ENCODE measurements around the gene KRTAP5-4. TPM values are rescaled to one million over a fixed set of nuclear protein-coding genes. Genes with fewer than 3 reads are reported as not detected.
"Not testable (repeated sequence)": the region's sequence is repeated elsewhere in the genome, so short reads cannot be mapped to it uniquely, and the experiment has no call there.

KRTAP5-4 gene
- total RNA-seq, 1 experiment from 2014 or later = not detected

DNA sequence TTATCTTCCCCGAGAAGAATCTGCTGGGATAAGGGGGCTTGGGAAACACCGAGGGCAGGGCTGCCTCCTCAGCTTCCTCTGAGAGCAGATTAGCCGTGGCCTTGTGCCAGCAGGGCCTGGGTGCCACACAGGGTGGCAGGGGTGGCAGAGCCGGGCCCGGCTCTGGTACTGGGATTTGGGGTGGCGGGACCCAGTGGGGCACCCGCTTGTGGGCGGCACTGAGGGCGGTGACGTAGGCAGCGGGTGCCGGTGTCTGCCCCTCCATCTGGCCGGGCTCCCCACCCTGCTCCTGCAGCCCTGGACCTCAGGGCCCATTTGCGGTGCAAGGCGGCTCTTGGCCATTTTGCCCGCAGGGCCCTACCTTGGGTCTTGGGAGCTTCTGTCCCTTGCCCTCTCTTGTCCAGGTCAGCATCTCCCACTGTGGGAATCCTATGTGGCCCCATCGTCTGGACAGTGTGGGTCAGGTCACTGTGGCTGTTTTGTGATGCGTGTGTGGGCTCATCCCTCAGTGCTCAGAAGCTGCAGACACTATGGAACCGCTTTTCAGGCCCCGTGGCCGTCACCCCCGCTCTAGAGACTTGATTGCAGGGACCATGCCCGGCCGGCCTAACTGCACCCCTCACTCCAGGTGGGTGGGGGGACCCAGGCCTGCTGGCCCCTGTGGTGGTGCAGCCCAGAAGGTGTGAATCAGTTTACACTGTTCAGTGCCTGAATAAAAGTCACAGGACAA lies 45.3 kb upstream of the KRTAP5-4 start:
- no peak overlapping the region for H3K4me3 ChIP-seq (ENCODE audit: low read depth, low read length, poor library complexity, severe bottlenecking)
- H3K9me3 ChIP-seq (ENCODE audit: low read depth, low read length, poor library complexity, severe bottlenecking) = no peaks in the 10 kb centered on the region
- H3K27ac ChIP-seq (ENCODE audit: low read depth, low read length, poor library complexity, severe bottlenecking) = no peak overlapping the region
- H3K36me3 ChIP-seq (ENCODE audit: insufficient read depth, low read length, poor library complexity, severe bottlenecking) = no peaks in the 10 kb centered on the region
- POLR2A ChIA-PET (ENCODE audit: low non-redundant PET) = no interaction called here
- TF ChIP-seq EZH2 (IDR thresholded peaks at IDR 0.05; ENCODE audit: borderline replicate concordance, low read depth, low read length, poor library complexity, severe bottlenecking) = no peak
- TF ChIP-seq, protein P1, sequence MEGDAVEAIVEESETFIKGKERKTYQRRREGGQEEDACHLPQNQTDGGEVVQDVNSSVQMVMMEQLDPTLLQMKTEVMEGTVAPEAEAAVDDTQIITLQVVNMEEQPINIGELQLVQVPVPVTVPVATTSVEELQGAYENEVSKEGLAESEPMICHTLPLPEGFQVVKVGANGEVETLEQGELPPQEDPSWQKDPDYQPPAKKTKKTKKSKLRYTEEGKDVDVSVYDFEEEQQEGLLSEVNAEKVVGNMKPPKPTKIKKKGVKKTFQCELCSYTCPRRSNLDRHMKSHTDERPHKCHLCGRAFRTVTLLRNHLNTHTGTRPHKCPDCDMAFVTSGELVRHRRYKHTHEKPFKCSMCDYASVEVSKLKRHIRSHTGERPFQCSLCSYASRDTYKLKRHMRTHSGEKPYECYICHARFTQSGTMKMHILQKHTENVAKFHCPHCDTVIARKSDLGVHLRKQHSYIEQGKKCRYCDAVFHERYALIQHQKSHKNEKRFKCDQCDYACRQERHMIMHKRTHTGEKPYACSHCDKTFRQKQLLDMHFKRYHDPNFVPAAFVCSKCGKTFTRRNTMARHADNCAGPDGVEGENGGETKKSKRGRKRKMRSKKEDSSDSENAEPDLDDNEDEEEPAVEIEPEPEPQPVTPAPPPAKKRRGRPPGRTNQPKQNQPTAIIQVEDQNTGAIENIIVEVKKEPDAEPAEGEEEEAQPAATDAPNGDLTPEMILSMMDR (conservative IDR thresholded peaks at IDR 0.05; ENCODE audit: low read depth, low read length) = no peak
- no TSS peak for BruUV-seq (replicated peaks)
- no peaks in the 10 kb centered on the region for H3K4me1 ChIP-seq (ENCODE audit: insufficient read depth, low read length, poor library complexity, severe bottlenecking)
- intact Hi-C loops (cut with micrococcal nuclease; ENCODE audit: unreplicated experiment) = no loop called here
- H3K27me3 ChIP-seq (replicated peaks; ENCODE audit: insufficient read depth, low read depth, low read length, poor library complexity) = peaks cover 35% of the 10 kb centered on the region
- no peak for DNase-seq (ENCODE audit: low spot score)
- CTCF ChIA-PET = no interaction called here

DNA sequence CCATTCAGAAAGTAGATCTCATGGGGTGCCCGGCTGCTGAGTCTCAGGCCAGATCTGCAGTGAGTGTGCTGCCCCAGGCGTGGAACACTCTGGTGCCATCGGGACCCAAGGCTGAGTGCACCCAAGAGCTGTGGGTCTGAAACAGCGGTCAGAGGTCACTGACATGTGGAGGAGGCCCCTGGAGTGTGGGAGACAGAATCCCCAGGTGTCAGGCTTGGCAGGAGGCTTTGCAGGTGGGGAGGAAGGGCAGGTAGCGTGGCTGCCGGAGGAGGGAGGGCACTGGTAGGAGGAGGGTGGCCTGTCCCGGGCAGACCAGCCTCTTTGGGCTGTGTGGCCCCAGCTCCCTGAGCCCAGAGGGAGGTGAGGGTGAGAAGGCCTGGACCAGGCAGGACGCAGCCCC lies 43.4 kb upstream of the KRTAP5-4 start:
- Histone ChIP-seq H3K9me3 (ENCODE audit: low read depth, low read length, poor library complexity, severe bottlenecking) (no peaks in the 10 kb centered on the region), H3K4me3 (ENCODE audit: low read depth, low read length, poor library complexity, severe bottlenecking) (no peak overlapping the region), H3K4me1 (ENCODE audit: insufficient read depth, low read length, poor library complexity, severe bottlenecking) (no peaks in the 10 kb centered on the region), H3K36me3 (ENCODE audit: insufficient read depth, low read length, poor library complexity, severe bottlenecking) (no peaks in the 10 kb centered on the region), H3K27ac (ENCODE audit: low read depth, low read length, poor library complexity, severe bottlenecking) (no peak overlapping the region), H3K27me3 (replicated peaks; ENCODE audit: insufficient read depth, low read depth, low read length, poor library complexity) (peaks cover 26% of the 10 kb centered on the region)
- ChIA-PET POLR2A (ENCODE audit: low non-redundant PET) (no interaction called here), CTCF (no interaction called here)
- TF ChIP-seq, protein P1 (conservative IDR thresholded peaks at IDR 0.05; ENCODE audit: low read depth, low read length) = no peak
- no peak for TF ChIP-seq EZH2 (IDR thresholded peaks at IDR 0.05; ENCODE audit: borderline replicate concordance, low read depth, low read length, poor library complexity, severe bottlenecking)
- DNase-seq (ENCODE audit: low spot score) = no peak
- BruUV-seq (replicated peaks) = no TSS peak
- intact Hi-C loops (cut with micrococcal nuclease; ENCODE audit: unreplicated experiment) = no loop called here

DNA sequence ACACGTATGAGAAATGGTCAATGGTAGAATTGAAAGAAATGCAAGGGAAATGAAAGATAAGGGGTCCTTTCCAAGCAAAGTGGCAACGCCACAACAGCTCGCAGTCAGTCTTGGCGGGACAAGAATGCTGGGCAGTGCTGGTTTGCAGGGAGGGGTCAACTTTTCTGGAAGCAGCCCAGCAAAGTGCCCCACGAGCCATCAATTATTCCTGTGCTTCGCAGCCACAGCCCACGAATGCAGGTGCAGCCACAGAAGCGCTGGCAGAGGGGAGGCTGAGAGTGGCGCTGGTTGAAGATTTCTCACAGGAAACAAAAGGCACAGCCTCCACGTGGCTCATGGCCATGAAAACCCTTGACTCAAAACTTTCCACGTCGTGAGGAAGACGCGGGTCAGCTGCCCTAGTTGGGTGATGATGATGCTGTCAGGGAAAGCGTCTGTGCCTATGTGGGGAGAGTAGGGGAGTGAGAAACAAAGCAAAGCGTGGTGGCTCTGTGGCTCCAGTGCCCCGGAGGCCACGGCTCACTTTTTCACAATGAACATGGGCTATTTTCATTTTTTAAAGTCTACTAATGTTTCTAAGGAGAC lies 40.9 kb upstream of the KRTAP5-4 start:
- intact Hi-C loops (cut with micrococcal nuclease; ENCODE audit: unreplicated experiment); POLR2A ChIA-PET (ENCODE audit: low non-redundant PET); H3K4me3 ChIP-seq (ENCODE audit: low read depth, low read length, poor library complexity, severe bottlenecking); H3K36me3 ChIP-seq (ENCODE audit: insufficient read depth, low read length, poor library complexity, severe bottlenecking); DNase-seq (ENCODE audit: low spot score); H3K4me1 ChIP-seq (ENCODE audit: insufficient read depth, low read length, poor library complexity, severe bottlenecking); BruUV-seq (replicated peaks); H3K9me3 ChIP-seq (ENCODE audit: low read depth, low read length, poor library complexity, severe bottlenecking); H3K27ac ChIP-seq (ENCODE audit: low read depth, low read length, poor library complexity, severe bottlenecking); CTCF ChIA-PET: not testable (repeated sequence)
- peaks cover 10% of the 10 kb centered on the region for H3K27me3 ChIP-seq (replicated peaks; ENCODE audit: insufficient read depth, low read depth, low read length, poor library complexity)

DNA sequence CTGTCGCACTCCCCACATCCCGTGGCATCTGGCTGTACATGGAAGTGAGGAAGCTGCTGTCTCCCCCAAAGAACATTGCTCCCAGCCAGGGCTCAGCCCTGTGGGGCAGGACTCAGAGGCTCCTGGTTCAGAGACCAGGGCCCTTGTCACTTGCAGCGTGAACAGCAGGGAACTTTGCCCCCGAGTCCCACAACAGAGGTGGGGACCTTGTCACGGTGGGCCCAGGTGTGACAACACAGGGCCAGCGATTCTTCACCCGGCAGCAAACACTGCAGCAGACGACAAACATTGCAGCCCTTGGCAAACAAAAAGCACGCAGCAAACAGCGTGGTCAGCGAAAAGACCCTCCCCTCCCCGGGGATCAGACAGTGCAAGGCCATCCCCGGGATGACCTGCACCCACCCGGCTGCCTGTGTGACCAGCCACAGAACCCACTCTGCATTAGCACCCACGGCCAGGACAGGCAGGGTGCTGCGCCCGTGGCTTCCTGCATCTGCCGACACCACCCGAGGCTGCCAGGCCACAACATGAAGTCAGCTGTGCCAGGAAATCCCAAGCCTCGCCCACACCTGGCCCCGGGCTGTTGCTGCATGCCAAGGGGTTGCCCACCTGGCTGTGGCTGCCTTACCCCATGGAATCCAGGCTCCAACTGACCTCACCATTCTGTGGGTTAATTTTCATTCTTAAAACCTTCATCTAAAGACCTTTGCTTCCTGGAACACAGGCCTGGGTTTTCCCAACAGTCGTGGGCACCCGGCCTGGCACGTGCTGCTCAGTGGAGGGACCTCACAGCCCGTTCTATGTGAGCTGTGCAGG lies 39.7 kb upstream of the KRTAP5-4 start:
- H3K4me1 ChIP-seq (ENCODE audit: insufficient read depth, low read length, poor library complexity, severe bottlenecking); H3K36me3 ChIP-seq (ENCODE audit: insufficient read depth, low read length, poor library complexity, severe bottlenecking); intact Hi-C loops (cut with micrococcal nuclease; ENCODE audit: unreplicated experiment); DNase-seq (ENCODE audit: low spot score); H3K27ac ChIP-seq (ENCODE audit: low read depth, low read length, poor library complexity, severe bottlenecking); CTCF ChIA-PET; H3K4me3 ChIP-seq (ENCODE audit: low read depth, low read length, poor library complexity, severe bottlenecking); H3K9me3 ChIP-seq (ENCODE audit: low read depth, low read length, poor library complexity, severe bottlenecking); H3K27me3 ChIP-seq (replicated peaks; ENCODE audit: insufficient read depth, low read depth, low read length, poor library complexity); POLR2A ChIA-PET (ENCODE audit: low non-redundant PET); BruUV-seq (replicated peaks): not testable (repeated sequence)

All from A673 (cell line).